Activated CD8-positive, alpha-beta memory T cell treated with anti-CD3 and anti-CD28 coated beads, Interleukin-2, amount 50 U/mL, for 4 hours (primary cell): ENCODE results near the gene ELOVL3.
A peak's percentile ranks its signal among the peaks of the same experiment; 100 is the strongest.
"Not testable (repeated sequence)": the region's sequence is repeated elsewhere in the genome, so short reads cannot be mapped to it uniquely, and the experiment has no call there.

Experiments
- DNase-seq: peaks from one replicate; pipeline ENCODE4 v3.0.0-alpha.2; 2020

Gene ELOVL3

DNA sequence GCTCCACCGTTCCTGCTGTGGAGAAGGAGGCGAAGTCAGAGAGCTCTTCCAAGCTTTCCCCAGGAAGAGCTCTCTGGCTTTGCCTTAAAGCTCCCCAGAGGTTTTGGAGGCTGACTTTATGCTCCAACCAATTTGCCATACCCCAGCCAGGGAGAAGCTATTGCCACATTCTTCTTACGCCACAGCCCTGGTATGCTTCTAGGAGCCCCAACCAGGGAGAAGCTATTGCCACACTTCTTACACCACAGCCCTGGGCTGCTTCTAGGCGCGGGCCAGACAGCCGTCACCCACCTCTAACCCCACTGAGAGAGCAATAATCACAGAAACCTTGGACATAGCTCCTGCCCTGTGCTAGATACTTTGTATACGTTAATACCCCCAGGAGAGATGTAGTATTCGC, 951 bp downstream of the ELOVL3 start:
- no peak for DNase-seq

DNA sequence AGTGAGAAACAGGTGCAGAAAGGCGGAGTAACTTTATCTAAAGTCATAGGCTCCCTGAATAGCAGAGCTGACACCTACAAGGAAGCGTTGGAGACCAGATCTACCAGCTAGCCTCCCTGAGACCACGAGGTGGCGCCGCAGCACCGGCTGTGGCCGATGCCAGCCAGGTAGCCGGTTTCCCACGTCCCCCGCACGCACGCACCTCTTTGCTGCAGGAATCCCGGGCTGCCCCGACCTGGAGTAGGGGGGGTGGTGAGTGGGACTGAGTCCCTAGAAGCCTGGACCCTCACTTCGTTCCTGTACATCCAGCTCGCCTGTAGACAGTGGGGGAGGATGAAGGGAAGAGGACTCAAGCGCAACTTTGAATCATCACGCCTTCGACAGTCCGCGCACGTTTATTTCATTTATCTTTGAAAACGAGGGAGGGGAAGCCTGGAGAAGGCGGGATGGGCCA, 3.7 kb downstream of the ELOVL3 start:
- DNase-seq: peak; percentile 87

DNA sequence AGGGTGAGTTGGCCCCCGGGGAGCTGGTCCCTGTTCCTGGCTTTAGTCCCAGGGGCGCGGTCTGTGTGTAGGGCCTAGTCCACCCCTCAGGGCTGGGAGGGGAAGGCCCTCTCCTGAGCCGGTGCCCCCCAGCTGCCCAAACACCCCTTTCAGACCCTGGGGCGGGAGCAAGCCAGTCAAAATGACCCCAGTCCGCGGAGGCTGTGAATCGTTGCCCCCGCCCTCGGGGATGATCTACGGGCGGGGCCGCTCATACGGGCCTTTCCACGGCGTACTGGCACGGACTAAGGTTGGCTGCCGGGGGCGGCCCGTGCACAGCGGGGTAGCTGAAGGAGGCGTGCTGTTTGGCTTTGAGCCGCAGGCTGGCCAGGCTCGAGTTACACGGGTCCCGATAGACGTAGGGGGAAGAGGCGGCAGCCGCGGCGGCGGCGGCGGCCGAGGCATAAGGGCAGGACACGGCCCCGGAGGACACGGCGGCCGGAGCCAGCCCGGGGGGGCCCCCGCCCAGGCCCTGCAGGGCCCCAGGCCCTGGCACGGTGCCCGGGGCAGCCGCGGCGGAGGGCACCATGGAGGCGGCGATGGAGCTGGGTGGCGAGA, 4.3 kb downstream of the ELOVL3 start:
- DNase-seq: peak; percentile 41

DNA sequence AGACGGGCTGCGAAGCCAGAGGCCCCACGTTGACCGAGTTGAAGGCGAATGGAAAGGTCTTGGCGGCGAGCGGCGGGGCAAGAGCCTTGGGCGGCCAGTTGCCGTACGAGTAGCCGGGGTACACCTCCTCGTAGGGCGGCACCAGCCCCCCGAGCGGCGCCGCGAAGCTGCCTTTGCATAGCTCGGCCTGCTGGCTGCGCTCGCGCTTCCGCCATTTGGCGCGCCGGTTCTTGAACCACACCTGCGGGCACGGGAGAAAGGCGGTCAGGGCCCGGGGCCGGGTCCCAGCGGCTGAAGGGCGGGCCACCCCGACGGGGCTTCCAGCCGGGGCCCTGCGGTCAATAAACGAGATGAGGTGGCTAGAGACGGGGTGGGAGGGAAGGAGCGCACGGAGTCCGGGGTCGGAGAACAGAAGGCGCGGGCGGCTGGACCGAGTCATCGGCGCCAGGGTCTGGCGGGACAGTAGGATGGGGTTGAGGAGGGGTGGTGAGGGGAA, 4.8 kb downstream of the ELOVL3 start:
- peak; percentile 52 for DNase-seq

DNA sequence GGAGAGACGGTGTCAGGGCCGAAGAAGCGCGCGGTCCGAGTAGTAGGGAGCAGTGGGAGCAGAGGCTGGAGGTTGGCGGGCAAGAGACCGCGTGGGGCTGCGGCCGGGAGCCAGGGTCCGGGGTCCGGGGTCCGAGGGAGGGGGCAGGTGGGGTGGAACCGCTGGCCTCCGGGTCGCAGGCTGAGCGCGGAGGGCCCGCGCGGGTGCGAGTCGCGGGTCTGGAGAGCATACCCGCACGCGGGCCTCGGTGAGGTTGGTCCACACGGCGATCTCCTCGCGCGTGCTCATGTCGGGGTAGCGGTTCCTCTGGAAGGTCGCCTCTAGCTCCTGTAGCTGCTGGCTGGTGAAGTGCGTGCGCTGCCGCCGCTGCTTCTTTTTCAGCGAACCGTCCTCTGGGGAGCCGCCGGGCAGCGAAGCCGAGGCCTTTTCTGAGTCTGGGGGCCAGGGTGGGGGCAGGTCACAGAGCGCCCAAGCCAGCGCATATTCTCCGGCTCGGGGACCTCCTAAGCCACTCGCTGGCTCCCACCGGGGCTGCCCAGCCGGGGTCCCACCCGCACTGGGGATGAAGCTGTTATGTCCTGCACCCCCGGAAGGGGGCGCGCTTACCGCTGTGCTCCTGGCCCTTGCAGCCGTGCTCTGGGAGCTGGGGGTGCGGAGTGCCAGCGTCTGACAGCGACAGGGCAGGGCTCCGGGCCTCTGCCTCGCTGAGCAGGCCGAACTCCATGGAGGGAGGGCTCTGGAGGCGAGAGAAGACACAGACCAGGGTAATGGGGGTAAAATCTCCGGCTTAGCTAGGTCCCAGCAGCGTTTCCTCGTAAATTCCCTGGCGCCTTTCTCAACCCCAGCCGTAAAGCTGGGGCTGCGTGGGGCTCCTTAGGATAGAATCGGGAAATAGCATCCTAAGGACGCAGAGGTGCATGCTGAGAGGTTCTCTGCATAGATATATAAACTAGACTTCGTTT, 5.5 kb downstream of the ELOVL3 start:
- peak; percentile 66 for DNase-seq

DNA sequence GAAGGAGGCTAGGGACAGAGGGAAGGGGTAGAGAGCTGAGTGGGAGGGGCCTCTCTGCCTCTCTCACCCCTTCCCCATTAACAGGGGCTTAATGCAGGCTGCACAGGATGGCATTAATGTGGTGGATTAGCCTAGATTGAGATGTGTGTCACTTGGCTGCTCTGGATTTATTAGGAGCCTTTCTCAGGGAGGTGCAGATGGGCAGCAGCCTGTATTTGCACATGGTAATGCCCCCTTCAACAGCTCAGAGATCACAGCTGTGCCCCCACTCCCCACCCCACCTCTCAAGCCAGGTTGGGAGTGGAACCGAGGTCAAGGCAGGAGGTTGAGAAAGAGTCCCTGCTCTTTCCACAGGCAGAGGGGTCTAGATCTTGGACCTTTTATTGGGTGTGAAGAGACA, 7.9 kb downstream of the ELOVL3 start:
- no peak for DNase-seq

DNA sequence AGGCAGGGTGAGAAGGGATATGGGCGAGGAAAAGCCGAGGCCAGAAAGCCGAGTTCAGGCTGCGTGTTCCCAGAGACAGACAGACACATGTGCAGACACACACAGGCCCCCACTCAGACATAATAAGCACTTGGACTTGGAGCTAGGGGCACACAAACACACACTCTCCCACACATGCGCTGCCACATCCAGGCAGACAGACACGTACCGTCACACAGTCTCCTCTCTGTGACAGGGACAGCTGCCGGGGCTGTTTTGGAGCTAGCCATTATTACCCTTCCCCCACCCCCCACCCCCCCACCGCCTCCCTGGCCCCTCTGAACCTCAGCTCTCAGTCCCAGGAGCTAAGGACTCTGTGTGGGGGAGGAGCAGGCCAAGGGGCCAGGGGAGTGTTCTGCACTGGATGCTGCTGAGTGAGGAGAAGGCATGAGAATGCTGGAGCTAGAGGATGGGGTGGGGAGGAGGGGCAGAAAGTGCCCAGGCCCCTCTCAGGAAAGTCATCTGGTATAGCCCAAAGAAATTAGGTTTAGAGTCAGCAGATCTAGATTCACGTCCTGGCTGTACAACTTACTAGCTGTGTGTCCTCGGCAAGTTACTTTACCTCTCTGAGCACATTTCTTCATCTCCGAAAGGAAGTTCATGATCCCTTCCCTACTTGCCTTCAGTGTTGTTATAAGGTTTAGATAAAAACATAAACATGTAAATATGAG, 8.9 kb downstream of the ELOVL3 start:
- no peak for DNase-seq

DNA sequence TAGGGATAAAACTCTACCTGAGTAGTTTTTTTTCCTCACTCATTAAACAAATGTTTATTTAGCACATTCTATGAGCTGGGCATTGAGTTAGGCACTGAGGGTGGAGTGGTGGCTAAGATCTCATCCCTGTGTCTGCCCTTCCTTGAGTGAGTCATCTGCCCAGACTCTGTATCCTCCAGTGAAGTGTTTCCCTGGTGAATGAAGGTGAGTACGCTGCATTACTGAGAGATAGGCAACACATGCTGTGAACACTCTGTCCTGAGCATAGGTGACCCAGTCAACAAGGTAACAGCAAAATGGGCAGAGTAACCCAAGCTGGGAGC, 9.5 kb downstream of the ELOVL3 start:
- DNase-seq: no peak

DNA sequence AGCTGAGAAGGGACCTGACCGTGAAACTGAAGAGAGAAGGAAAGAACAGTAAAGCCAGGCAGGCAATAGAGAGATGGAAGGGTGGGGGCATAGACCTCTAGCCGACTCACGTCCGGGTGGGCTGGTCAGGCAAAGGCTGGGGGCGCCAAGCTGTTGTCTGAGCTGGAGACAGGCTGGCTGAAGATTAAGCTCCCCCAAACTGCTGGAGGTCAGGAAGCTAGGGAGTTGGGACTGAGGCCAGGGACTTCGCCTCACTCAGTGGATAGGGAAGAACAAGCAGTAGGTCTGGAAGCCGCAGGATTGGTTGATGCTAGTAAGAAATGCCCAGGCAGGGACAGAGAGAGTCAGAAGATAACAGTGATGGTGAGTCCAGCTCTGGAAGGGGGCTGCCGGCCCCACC, 9.9 kb downstream of the ELOVL3 start:
- DNase-seq: no peak

DNA sequence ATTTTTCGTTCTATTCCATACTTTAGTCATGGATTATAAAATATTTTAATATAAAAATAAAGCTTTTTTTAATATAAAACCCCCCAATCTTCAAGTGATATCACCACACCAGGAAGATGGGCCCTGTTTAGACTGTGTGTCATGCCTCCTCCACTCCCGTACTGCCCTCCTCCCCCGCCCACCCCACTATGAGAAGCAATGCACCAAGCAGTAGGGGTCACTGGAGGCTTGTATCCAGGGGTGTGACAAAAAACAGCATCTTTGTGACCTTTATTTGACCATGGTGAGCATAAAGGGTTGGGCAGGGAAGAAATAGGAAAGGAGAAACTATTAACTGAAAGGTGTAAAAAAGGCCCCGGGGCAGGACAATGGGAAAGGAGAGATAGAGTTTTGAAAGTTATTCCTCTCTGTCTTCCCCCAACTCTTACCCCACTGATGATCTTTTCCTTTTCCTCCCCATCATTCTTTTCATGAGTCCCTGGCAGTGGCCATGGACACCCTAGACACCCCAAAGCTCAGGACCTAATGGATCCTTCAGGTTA, 11.7 kb downstream of the ELOVL3 start:
- DNase-seq: no peak

DNA sequence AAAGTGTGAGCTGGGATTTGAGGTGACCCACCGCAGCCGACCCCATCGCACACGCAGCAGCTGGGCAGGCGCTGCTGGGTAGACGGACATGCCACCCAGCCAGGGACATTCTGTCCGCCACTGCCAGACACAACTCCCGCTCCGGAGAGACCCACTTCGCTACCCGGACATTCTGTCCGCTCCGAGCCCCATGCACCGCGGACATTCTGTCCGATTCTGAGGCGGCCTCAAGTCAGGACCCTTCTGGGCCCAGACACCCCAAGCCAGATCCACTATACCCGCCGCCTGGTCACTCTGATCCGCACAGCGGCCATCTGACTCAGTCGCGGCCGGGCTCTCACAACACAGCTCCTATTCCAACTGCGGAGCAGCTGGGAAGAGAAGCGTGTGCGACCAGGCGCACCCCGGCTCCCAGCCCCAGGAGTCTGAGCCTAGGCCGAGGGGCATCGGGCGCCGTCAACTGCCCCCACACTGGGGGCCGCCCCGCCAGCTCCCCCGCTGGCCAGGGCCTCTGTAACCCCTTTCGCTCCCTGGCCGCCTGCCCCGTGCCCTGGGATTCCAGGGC, 14.4 kb downstream of the ELOVL3 start:
- DNase-seq: no peak

DNA sequence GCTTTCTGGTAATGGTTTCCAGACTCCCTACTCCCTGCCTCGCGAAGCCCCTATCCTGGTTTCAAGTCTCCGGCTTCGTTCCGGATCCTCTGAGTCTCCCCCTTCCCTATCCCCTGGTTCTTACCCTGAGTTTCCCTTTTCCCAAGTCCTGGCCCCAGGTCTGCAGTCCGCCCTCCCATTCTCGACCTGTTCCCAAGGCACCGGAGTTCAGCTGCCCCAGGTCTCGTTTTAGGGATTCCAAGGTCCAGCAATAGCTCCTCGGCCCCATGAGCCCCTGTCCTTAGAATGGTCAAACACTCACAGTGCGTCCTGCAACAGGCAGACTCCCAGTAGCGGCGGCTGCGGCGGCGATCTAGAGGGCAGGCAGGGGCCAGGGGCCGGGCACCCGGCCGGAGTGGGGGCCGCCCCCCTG, 14.9 kb downstream of the ELOVL3 start:
- DNase-seq: no peak

DNA sequence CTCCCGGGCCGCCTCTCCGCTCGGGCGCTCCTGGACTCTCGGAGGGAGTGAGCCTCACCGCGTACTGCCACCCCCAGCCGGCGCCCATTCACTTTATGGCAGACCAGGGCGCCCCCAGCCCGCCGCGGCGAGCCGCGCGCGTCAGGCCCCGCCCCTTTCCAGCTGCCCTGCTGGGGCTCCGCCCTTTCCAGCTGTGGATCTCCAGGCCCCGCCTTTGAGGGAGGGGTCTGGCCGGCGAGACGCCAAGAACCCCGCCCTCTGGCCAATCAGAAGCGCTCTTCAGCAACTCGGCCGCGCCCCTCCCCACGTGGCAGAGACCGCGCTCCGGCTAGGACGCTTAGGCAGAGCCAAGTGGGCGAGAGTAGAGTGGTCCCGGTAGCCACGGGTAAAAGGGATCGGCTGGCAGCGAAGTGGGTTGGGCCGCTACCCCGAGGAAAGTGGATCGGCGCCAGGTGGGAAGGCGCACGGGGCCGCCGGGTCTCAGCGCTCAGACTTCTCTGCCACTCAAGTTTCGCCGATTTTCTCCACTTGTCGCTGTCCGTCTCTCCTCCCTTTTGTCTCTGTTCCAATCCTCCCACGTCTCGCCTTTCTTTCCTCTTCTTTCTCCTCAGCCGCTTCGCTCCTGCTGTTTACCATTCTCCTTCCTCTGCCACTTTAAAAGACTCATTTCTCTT, 15.5 kb downstream of the ELOVL3 start, which contains the start of gene PITX3:
TSS of gene PITX3 (minus strand) at position 69 of the 674 bp plus-strand sequence. CDS start 9,432 bp downstream, outside the sequence.
- DNase-seq: peak; percentile 83

DNA sequence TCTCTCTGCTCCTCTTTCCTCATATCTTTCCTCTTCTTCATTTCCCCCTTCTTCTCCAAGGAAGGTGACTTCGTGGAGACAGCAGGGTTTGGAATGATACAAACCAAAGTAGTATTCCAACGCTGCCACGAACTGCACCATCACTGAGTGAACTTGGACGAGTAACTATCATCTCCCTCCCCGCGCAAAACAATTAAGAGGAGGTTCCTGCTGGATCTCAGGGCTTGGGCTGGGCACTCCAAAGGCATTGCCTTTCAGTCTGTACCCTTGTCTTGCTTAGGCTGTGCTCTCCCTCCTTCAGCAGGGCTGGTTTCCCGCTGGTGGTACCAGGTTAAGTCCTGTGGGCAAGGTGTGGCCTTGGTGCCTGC, 16.0 kb downstream of the ELOVL3 start:
- DNase-seq: no peak

DNA sequence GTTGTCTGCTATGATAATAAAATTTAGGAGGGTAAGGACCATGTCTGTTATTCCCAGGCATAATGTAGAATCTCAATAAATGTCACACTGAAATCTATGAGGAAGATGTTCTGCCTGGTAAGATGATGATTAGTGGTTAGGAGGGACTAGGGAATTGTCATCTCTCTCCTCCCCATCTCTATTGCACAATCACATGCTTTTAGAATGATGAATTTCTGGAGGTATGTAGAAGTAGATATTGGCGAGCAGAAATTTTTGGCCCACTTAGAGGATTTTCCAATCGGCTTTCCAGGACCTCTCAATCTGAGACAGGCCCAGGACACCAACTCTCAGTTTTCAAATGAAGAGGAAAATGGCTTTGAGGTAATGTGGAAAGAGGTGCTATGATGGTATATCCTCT, 17.2 kb downstream of the ELOVL3 start:
- DNase-seq: no peak

DNA sequence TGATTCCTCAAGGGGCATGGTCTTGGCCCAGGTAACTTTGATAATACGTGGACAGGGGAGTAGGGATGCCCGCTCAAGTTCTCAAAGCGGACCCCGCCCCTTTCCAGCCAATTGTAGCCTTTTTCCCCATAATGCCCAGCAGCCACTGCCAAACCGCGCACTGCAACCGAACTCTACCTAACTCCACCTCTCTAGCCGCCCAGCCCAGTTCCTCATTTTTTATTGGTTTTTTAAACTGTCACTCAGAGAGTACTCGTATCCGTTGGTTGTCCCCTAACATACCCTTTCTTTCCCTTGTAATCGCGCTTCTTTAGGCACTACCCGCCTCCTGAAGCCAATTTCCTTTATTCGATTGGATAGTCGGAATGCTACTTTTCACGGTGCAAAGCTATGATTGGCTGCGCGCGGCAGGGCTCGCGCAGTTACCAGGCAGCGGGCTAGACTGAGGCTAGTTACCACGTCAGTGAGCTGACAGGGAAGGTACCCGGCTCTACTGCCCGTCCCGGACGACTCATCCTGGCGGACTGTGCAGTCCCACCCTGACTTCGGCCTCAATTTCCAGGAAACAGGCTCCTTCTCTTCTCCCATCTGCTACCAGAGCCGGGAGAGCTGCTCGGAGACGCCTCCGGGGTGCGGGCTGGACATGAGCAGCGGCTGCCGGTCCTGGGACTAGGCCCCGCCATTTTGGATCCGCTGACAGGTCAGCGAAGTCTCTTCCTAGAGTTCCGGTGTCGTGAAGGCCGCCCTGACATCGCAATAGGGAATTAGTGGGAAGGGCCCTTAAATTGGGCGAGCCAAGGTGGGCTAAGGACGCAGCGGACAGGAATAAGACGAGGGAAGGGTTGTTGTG, 19.2 kb downstream of the ELOVL3 start, which contains the start of gene GBF1:
TSS of gene GBF1 (plus strand) at position 451 of the 850 bp plus-strand sequence. CDS start 13,407 bp downstream, outside the sequence.
- peak; percentile 81 for DNase-seq

DNA sequence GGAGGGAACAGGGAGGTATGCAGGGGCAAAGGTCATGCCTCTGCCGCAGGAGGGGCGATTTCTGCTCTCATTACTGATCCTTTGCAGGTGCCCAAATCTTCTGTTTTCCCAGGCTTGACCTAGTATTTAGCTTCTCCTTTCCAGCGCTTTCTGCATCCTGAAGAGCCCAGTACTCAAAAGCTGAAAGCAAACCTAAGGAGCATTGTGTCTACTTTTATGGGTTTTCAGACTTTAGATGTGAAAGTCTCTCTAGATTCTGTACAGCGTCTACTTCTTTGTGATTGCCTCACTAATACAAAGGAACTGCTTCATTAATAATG, 19.8 kb downstream of the ELOVL3 start:
- DNase-seq: no peak

DNA sequence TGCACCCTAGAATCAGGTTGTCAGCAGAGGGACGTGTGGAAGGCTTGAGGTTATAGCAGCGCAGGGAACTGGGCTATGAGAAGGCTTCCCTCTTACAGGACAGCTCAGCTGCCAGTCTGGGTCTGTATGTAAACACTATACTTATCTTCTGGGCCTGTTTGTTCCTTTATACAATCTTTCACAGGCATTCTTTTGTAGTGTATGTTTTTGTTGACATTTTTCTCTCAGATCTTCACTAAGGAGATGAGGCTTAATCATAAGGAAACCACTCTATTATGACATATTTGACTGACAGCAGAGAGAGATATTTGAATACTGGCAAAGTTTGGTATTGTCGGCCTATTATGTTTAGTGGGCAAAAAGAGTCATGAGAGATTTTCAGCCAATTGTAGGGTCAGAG, 20.2 kb downstream of the ELOVL3 start:
- DNase-seq: no peak

DNA sequence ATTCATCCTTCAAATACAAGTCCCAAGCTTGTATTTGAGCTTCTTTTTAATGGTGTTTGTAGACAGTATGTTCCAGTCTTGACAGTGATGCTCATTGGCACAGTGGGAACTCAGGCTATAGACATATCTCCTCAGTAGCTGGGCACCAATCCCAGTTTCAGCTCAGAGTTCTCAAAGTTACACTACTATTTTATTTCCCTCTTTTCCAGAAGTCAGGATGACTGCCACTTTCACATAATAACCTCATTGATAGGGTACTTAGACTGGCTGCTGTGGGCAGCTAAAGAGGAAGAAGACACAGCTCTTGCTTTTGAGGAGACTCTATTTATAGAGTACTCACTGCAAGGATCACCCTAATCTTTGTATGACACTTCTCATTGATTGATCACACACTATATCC, 21.6 kb downstream of the ELOVL3 start:
- DNase-seq: no peak

DNA sequence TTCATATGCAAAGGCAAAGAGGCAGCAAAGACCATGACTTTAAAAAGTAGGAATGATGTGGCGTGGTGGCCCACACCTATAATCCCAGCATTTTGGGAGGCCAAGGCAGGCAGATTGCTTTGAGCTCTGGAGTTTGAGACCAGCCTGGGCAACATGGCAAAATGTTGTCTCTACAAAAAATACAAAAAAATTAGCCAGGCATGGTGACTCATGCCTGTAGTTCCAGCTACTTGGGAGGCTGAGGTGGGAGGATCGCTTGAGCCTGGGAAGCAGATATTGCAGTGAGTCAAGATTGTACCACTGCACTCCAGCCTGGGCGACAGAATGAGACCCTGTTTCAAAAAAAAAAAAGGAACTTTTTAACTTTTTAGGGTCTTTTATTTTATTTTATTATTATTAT, 26.4 kb downstream of the ELOVL3 start:
- not testable (repeated sequence) for DNase-seq

DNA sequence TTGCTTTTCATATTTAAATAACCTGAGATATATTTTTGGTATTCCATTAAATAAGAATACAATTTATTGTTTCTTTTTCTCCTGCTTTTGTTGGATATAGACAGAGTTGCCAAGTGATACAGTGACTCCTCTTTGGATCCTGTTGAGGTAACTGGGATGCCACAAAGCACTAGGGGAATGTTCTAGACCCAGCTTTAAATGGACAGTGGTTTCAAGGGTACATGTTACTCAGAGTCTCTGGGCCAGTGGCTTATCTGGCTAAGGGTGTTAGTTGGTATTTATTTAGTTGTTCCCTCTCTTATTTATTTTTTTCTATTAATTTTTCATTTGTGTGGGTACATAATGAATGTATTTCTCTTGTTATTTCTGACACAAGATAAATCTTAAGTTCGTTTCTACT, 28.3 kb downstream of the ELOVL3 start:
- no peak for DNase-seq
